GM12872 (cell line): Measurements from ENCODE around the gene SCGB3A1.

Experiments used
- CTCF ChIP-seq: IDR thresholded peaks from 3 replicates; pipeline ENCODE4 v1.5.1; 2011; ENCODE audit warnings: low read depth, mild to moderate bottlenecking, low read length, moderate library complexity; ENCODE audit not compliant: insufficient read depth

The SCGB3A1 gene

GRCh38 chr5:180608572-180609310 lies 17.4 kb upstream of the SCGB3A1 start:
- TF ChIP-seq CTCF = no peak

GRCh38 chr5:180607861-180608571 lies 16.7 kb upstream of the SCGB3A1 start:
- no peak for TF ChIP-seq CTCF

GRCh38 chr5:180606215-180606785 lies 15.0 kb upstream of the SCGB3A1 start:
- no peak for TF ChIP-seq CTCF

GRCh38 chr5:180605554-180606214 lies 14.4 kb upstream of the SCGB3A1 start:
- peak; percentile 96 for TF ChIP-seq CTCF

- TF ChIP-seq CTCF = no peak
Observed at GRCh38 chr5:180604271-180604670, 13.0 kb upstream of the SCGB3A1 start.

GRCh38 chr5:180603076-180603594 lies 11.8 kb upstream of the SCGB3A1 start:
- no peak for TF ChIP-seq CTCF

- TF ChIP-seq CTCF = no peak
Observed at GRCh38 chr5:180602481-180603075, 11.3 kb upstream of the SCGB3A1 start.
